Mesothelial cell of epicardium (in vitro differentiated cells): Measurements from ENCODE around the gene KCNMA1. TPM values are rescaled to one million over a fixed set of nuclear protein-coding genes. Genes with fewer than 3 reads are reported as not detected.
A peak's percentile ranks its signal among the peaks of the same experiment; 100 is the strongest.

Experiments used
- DNase-seq, 2 experiments: peaks; one replicate each; pipeline ENCODE4 v3.0.0; 2021; ENCODE audit warnings: low spot score in 2 of 2; ENCODE audit not compliant: unreplicated experiment in 2 of 2
- H3K27ac Mint-ChIP-seq: 2 replicates; pipeline ENCODE4 v1.8.0; 2021; ENCODE audit warnings: mixed read lengths
- H3K27me3 Mint-ChIP-seq: 2 replicates; pipeline ENCODE4 v1.8.0; 2021; ENCODE audit warnings: low read depth, mixed read lengths
- H3K36me3 Mint-ChIP-seq: 2 replicates; pipeline ENCODE4 v1.8.0; 2021; ENCODE audit warnings: mixed read lengths
- H3K4me1 Mint-ChIP-seq: 2 replicates; pipeline ENCODE4 v1.8.0; 2021; ENCODE audit warnings: mixed read lengths
- H3K4me3 Mint-ChIP-seq: 2 replicates; pipeline ENCODE4 v1.8.0; 2021; ENCODE audit warnings: mild to moderate bottlenecking, moderate library complexity, mixed read lengths
- H3K9me3 Mint-ChIP-seq: 2 replicates; pipeline ENCODE4 v1.8.0; 2021; ENCODE audit warnings: mixed read lengths
- CTCF ChIP-seq: fragments of 200-600 bp; sonication (generic); IDR thresholded peaks from one replicate; pipeline ENCODE4 v1.5.0; 2021; ENCODE audit warnings: antibody characterized with exemption; ENCODE audit not compliant: unreplicated experiment
- total RNA-seq: library from RNA; stranded (reverse); gene quantifications from 3 replicates; pipeline ENCODE4 v1.2.1, GENCODE V29; 2021

KCNMA1 gene
- total RNA-seq, 1 donor from 2014 or later, result 44.0 TPM

GRCh38 chr10:77436257-77436975 lies 201.2 kb downstream of the KCNMA1 start:
- Mint-ChIP-seq H3K27ac (no peak overlapping the region), H3K27me3 (no peaks in the 10 kb centered on the region), H3K4me1 (peaks cover 6% of the 10 kb centered on the region), H3K4me3 (no peak overlapping the region), H3K36me3 (no peaks in the 10 kb centered on the region), H3K9me3 (no peaks in the 10 kb centered on the region)
- no peak for DNase-seq
- no peak for TF ChIP-seq CTCF

DNA sequence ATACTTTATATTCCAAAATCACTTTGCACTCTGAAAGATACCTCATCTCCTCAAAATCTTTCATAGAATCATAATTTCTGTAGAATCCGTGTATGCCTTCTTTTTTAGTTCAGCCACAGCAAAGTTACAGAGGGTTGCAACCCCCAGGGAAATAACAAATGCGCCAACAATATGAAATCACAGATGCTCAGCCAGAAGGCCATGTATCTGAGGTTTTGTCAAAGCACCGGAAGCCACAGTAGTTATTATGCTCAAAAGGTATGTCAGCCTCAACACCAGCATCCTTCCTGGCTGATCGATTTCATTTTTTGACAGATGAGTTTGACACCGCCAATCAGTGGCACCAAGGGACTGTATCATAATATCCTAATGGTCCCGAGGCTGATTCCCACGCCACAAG lies 204.1 kb downstream of the KCNMA1 start:
- Mint-ChIP-seq H3K36me3 (no peaks in the 10 kb centered on the region), H3K4me3 (no peak overlapping the region), H3K27ac (no peak overlapping the region), H3K27me3 (no peaks in the 10 kb centered on the region), H3K4me1 (peaks cover 16% of the 10 kb centered on the region), H3K9me3 (no peaks in the 10 kb centered on the region)
- no peak for DNase-seq
- no peak for TF ChIP-seq CTCF

- TF ChIP-seq CTCF, result no peak
- DNase-seq, result no peak
- Mint-ChIP-seq H3K36me3 (no peaks in the 10 kb centered on the region), H3K27ac (no peak overlapping the region), H3K9me3 (no peaks in the 10 kb centered on the region), H3K27me3 (no peaks in the 10 kb centered on the region), H3K4me1 (peaks cover 21% of the 10 kb centered on the region), H3K4me3 (no peak overlapping the region)
These were observed 205.4 kb downstream of the KCNMA1 start for GRCh38 chr10:77431980-77432797.

DNA sequence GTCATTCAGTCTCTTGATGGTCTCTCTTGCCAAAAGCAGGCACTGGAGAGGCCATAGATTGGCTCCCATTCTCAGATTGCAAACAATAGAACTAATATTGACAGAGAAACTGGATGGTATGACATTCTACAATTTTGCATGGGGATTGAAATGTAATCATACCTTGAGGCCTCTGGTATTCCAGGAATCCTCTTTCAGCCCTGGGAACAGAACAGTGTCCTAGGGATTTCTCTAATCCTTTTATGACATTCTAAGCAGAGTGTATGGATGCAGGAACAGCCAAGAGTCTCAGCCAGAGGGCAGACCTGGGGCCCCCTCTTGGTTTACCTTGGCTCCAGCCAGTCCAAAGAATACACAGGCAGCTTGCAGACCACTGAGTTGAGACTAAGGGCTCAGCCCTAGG lies 206.4 kb downstream of the KCNMA1 start:
- no peak for TF ChIP-seq CTCF
- peak overlapping the region; percentile 11 for H3K27ac Mint-ChIP-seq
- peaks cover 18% of the 10 kb centered on the region for H3K4me1 Mint-ChIP-seq
- no peaks in the 10 kb centered on the region for H3K9me3 Mint-ChIP-seq
- DNase-seq, result no peak
- H3K27me3 Mint-ChIP-seq, result no peaks in the 10 kb centered on the region
- no peak overlapping the region for H3K4me3 Mint-ChIP-seq
- H3K36me3 Mint-ChIP-seq, result no peaks in the 10 kb centered on the region

GRCh38 chr10:77430530-77430929 lies 207.1 kb downstream of the KCNMA1 start:
- Mint-ChIP-seq H3K4me3 (no peak overlapping the region), H3K4me1 (peaks cover 18% of the 10 kb centered on the region), H3K27me3 (no peaks in the 10 kb centered on the region), H3K27ac (no peak overlapping the region), H3K36me3 (no peaks in the 10 kb centered on the region), H3K9me3 (no peaks in the 10 kb centered on the region)
- TF ChIP-seq CTCF, result no peak
- DNase-seq, result no peak
